ENCODE data around the gene AKR7A2.
A peak's percentile ranks its signal among the peaks of the same experiment; 100 is the strongest.

The AKR7A2 gene

DNA sequence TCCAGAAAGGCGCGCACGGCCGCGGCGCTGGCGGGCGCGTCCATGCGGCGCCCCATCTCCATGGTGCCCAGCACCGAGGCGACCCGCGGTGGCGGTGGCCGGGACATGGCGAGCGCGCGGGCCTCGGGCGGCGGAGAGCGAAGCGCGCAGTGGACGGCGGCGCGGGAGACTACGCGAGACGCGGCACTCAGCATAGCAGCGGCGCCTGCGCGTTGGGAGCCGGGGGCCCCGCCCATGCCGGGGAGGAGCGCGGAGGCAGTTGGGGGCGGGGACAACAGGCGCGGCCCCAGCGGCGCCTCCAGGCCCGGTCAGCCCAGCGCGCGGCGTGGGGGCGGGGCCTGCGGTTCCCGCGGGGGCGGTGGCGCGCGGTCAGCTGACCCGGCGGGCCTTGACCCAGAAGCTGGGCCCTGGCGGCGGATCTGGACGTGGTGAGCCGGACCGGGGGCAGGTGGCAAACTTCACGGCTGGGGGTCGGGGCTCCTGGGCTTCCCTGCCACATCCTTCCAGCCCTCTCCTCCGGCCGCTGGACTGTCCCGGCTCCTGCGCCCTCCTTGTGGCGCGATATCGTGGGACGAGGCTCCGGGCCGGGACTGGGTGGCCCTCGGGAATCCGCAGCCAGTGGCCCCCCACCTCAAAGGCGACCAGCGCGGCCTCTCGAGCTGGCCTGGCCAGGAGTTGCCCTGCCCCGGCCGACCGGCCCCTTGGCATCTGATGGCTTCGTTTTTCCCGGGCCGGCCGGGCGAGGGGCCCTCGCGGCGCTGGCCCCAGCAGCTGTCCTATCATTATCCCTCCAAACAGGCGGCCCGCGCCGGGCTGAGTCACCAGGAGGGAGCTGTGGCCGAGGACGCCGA lies at the start of gene AKR7A2, which contains the start of gene SLC66A1:
Gene AKR7A2, minus strand, starts transcription at position 214 of the 851 bp plus-strand sequence. Its CDS starts 20 bp downstream, at position 194.
Gene SLC66A1, plus strand, starts transcription at position 396 of the 851 bp plus-strand sequence. CDS start 5,352 bp downstream, outside the sequence.
- peaks cover 9 to 17% of the 10 kb centered on the region in 2 donors for H3K36me3 ChIP-seq (ENCODE audit: control insufficient read depth in 2 of 2, insufficient read depth in 2 of 2, low read length in 2 of 2)
- H3K27ac ChIP-seq (ENCODE audit: low read length): peak within 1 kb of the TSS; percentile 58
- peaks cover 35% of the 10 kb centered on the region for H3K4me1 ChIP-seq (ENCODE audit: control insufficient read depth, insufficient read depth, low read length)
- no peaks in the 10 kb centered on the region for H3K9me3 ChIP-seq (ENCODE audit: control insufficient read depth in 2 of 2, low read length in 2 of 2)
- peak within 1 kb of the TSS; percentile 72 to 80 for H3K9ac ChIP-seq (ENCODE audit: low read length in 2 of 2)
- peak within 1 kb of the TSS; percentile 84 for H3K4me3 ChIP-seq (ENCODE audit: low read length in 2 of 2)
- H3K27me3 ChIP-seq (ENCODE audit: control insufficient read depth in 1 of 2, insufficient read depth in 2 of 2, low read length in 2 of 2): no peaks in the 10 kb centered on the region

DNA sequence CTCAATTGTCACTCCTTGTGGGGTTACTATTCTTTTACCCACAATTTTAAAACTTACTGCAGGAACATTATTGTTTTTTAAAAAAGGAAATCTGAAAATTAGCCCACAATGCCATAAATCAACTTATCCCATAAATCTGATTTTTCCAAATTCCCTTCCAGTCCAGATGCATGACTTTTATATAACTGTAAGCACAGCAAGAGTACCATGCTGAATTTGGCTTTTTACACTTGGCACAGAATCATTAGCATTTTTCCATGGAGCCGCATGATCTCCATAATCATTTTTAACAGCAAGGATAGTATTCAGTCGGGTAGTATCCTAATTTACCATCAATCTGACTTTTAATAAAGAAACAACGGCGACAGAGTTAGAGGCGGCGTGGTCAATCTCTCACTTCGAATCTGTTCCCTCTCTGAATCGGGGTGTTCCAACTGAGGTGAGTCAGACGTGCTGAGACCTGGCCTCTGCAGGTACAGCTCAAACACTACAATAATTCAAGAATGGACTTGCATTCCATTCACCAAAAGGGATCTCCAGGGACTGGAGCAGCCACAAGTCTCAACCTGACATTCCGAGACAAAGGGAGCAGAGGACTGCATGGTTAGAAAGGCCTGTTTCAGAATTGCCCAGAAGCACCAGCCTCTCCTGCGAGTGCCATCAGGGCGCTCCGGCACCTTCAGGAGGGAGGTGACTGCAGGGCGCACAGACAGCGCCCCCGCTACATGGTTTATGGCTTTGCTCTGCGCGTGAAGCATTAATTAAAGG lies 49.1 kb upstream of the AKR7A2 start:
- no peak overlapping the region for H3K9ac ChIP-seq (ENCODE audit: low read length in 2 of 2)
- no peak overlapping the region for H3K27ac ChIP-seq (ENCODE audit: low read length)
- H3K4me1 ChIP-seq (ENCODE audit: control insufficient read depth, insufficient read depth, low read length): peaks cover 4% of the 10 kb centered on the region
- peaks cover 8 to 14% of the 10 kb centered on the region in 2 donors for H3K36me3 ChIP-seq (ENCODE audit: control insufficient read depth in 2 of 2, insufficient read depth in 2 of 2, low read length in 2 of 2)
- H3K4me3 ChIP-seq (ENCODE audit: low read length in 2 of 2): no peak overlapping the region
- H3K9me3 ChIP-seq (ENCODE audit: control insufficient read depth in 2 of 2, low read length in 2 of 2): no peaks in the 10 kb centered on the region
- no peaks in the 10 kb centered on the region for H3K27me3 ChIP-seq (ENCODE audit: control insufficient read depth in 1 of 2, insufficient read depth in 2 of 2, low read length in 2 of 2)

DNA sequence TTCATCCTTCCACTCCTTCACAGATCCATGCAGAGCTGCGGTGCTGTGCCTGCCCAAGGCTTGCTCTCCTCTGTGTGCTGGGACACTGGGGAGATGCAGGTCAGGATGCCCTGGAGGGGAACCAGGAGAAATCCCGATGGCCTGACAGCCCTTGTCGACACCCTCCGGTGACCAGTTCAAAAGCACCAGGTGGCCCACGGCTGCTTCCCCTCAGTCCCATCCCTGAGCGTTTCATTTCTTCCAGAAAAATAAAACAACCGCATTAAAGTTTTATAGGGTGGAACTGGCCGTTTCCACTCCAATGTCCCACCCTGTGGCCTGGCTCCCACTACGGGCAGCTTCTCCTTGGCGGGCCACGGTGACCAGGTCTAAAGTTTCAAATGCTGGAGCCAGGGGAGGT lies 48.5 kb upstream of the AKR7A2 start:
- Histone ChIP-seq H3K9me3 (ENCODE audit: control insufficient read depth in 2 of 2, low read length in 2 of 2) (no peaks in the 10 kb centered on the region), H3K27ac (ENCODE audit: low read length) (no peak overlapping the region), H3K9ac (ENCODE audit: low read length in 2 of 2) (no peak overlapping the region), H3K4me1 (ENCODE audit: control insufficient read depth, insufficient read depth, low read length) (peaks cover 4% of the 10 kb centered on the region), H3K4me3 (ENCODE audit: low read length in 2 of 2) (no peak overlapping the region), H3K36me3 (ENCODE audit: control insufficient read depth in 2 of 2, insufficient read depth in 2 of 2, low read length in 2 of 2) (peaks cover 14 to 20% of the 10 kb centered on the region in 2 donors), H3K27me3 (ENCODE audit: control insufficient read depth in 1 of 2, insufficient read depth in 2 of 2, low read length in 2 of 2) (no peaks in the 10 kb centered on the region)

DNA sequence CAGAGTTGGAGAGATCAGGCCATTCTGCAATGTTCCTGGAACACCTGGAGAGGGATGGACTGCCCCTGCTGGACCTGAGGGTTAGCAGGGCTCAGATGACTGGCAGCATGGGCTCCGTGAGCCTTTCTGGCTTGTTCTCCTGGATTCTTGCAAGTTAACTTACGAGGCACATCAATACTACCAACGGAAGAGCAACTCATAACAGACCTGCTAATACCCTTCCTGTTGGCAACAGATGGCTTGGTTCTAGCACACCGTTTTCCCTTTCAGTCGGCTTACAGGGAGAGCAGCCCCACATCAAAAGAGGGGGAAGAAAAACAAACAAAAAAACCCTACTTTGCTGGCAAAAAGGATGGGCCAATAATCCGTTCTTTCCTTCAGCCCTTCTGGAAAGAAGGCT lies 48.1 kb upstream of the AKR7A2 start:
- Histone ChIP-seq H3K4me1 (ENCODE audit: control insufficient read depth, insufficient read depth, low read length) (peaks cover 4% of the 10 kb centered on the region), H3K36me3 (ENCODE audit: control insufficient read depth in 2 of 2, insufficient read depth in 2 of 2, low read length in 2 of 2) (peaks cover 16 to 19% of the 10 kb centered on the region in 2 donors), H3K27me3 (ENCODE audit: control insufficient read depth in 1 of 2, insufficient read depth in 2 of 2, low read length in 2 of 2) (no peaks in the 10 kb centered on the region), H3K27ac (ENCODE audit: low read length) (no peak overlapping the region), H3K9ac (ENCODE audit: low read length in 2 of 2) (no peak overlapping the region), H3K4me3 (ENCODE audit: low read length in 2 of 2) (no peak overlapping the region), H3K9me3 (ENCODE audit: control insufficient read depth in 2 of 2, low read length in 2 of 2) (no peaks in the 10 kb centered on the region)

DNA sequence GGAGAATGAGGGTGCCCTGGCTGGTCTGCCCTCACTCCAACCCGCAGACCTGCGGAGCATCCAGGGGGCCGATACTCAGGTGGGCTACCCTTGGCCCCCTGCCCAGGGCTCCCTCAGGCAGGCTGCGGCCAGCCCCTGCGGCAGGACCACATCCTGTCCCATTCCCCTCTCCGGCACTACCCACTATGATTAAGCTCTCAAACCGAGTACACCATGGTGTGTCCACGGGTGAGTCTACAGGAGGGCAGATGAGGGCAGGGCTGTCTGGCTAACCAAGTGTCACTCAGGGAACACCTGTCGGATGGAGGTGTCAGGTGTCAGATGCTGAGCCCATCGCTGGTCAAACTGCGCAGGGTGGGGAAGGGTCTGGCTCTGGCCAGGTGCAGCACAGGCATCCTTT lies 47.4 kb upstream of the AKR7A2 start:
- H3K27ac ChIP-seq (ENCODE audit: low read length): no peak overlapping the region
- H3K9me3 ChIP-seq (ENCODE audit: control insufficient read depth in 2 of 2, low read length in 2 of 2): no peaks in the 10 kb centered on the region
- no peak overlapping the region for H3K9ac ChIP-seq (ENCODE audit: low read length in 2 of 2)
- H3K27me3 ChIP-seq (ENCODE audit: control insufficient read depth in 1 of 2, insufficient read depth in 2 of 2, low read length in 2 of 2): no peaks in the 10 kb centered on the region
- peaks cover 22 to 26% of the 10 kb centered on the region in 2 donors for H3K36me3 ChIP-seq (ENCODE audit: control insufficient read depth in 2 of 2, insufficient read depth in 2 of 2, low read length in 2 of 2)
- no peak overlapping the region for H3K4me3 ChIP-seq (ENCODE audit: low read length in 2 of 2)
- peaks cover 4% of the 10 kb centered on the region for H3K4me1 ChIP-seq (ENCODE audit: control insufficient read depth, insufficient read depth, low read length)

DNA sequence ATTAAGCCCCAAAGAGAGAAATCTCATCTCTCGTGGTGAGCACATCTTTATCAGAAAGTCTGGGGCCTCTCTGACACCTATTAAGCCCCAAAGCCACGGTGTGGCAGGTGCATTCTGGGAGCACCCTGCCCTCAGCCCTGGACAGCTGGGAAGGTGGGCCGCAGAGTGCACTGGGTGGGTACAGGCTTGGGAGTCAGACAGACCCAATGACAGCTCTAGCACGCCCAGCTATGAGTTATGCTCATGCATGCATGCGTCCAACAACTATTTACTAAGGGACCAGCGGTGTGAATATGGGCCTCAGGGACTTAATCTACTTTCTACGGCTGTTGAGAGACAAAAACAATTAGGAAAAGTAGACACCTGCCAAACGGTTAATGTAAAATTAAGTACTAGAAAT lies 46.8 kb upstream of the AKR7A2 start:
- Histone ChIP-seq H3K27me3 (ENCODE audit: control insufficient read depth in 1 of 2, insufficient read depth in 2 of 2, low read length in 2 of 2) (no peaks in the 10 kb centered on the region), H3K27ac (ENCODE audit: low read length) (no peak overlapping the region), H3K36me3 (ENCODE audit: control insufficient read depth in 2 of 2, insufficient read depth in 2 of 2, low read length in 2 of 2) (peaks cover 29 to 32% of the 10 kb centered on the region in 2 donors), H3K4me3 (ENCODE audit: low read length in 2 of 2) (no peak overlapping the region), H3K9me3 (ENCODE audit: control insufficient read depth in 2 of 2, low read length in 2 of 2) (no peaks in the 10 kb centered on the region), H3K4me1 (ENCODE audit: control insufficient read depth, insufficient read depth, low read length) (peaks cover 5% of the 10 kb centered on the region), H3K9ac (ENCODE audit: low read length in 2 of 2) (no peak overlapping the region)

DNA sequence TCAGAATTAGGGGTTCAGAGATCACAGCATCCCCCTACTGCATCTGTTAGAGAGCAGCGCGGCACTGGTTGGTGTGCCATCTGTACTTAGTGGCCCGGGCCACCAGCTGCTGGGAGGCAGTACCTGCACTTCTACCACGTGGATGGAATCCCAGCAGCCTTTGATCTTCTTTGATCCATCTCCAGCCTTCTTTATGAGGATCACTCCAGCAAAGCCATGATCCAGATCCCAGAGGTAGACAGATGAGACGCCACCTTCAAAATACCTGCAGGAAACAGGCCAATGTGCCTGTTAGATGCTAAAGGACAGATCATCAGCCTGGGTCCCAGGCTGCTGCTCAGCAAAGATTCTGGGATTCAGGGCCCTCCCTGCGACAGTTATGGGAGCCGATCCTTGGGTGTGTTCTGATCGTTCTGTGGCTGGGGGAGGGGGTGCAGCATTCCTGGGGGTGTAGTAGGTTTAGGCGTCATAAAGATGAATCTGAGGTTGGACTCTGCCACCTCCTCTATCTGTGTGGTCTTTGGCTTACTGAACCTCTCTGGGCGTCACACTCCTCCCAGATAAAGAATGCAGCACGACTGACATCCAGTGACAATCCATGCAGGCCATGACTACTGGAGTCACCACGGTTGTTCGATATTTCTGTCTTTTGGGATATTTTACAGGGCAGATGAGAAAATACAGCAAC lies 45.5 kb upstream of the AKR7A2 start:
- Histone ChIP-seq H3K4me1 (ENCODE audit: control insufficient read depth, insufficient read depth, low read length) (peaks cover 6% of the 10 kb centered on the region), H3K27ac (ENCODE audit: low read length) (no peak overlapping the region), H3K9me3 (ENCODE audit: control insufficient read depth in 2 of 2, low read length in 2 of 2) (no peaks in the 10 kb centered on the region), H3K36me3 (ENCODE audit: control insufficient read depth in 2 of 2, insufficient read depth in 2 of 2, low read length in 2 of 2) (peaks cover 36 to 41% of the 10 kb centered on the region in 2 donors), H3K27me3 (ENCODE audit: control insufficient read depth in 1 of 2, insufficient read depth in 2 of 2, low read length in 2 of 2) (no peaks in the 10 kb centered on the region), H3K9ac (ENCODE audit: low read length in 2 of 2) (no peak overlapping the region), H3K4me3 (ENCODE audit: low read length in 2 of 2) (no peak overlapping the region)

DNA sequence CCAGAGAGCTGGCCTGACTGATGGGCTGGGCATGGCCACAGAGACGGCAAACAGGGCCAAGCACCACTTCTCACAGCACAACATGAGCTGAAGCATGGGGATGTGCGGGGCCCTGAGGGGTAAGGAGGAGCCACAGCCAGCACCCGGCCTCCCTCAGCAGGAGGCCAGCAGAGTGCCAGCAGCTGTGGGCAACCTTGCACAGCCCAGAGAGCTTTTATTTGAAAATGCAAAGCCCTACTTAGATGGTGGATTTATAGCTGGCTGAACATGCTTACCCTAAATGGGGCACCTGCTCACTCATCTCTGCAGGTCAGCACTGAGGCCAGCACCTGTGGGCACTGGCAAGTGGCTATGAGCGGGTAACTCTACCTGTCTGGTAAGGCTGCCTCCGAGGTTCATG lies 44.3 kb upstream of the AKR7A2 start:
- no peak overlapping the region for H3K4me3 ChIP-seq (ENCODE audit: low read length in 2 of 2)
- H3K36me3 ChIP-seq (ENCODE audit: control insufficient read depth in 2 of 2, insufficient read depth in 2 of 2, low read length in 2 of 2): peaks cover 40 to 51% of the 10 kb centered on the region in 2 donors
- H3K27me3 ChIP-seq (ENCODE audit: control insufficient read depth in 1 of 2, insufficient read depth in 2 of 2, low read length in 2 of 2): no peaks in the 10 kb centered on the region
- peaks cover 6% of the 10 kb centered on the region for H3K4me1 ChIP-seq (ENCODE audit: control insufficient read depth, insufficient read depth, low read length)
- H3K27ac ChIP-seq (ENCODE audit: low read length): no peak overlapping the region
- no peaks in the 10 kb centered on the region for H3K9me3 ChIP-seq (ENCODE audit: control insufficient read depth in 2 of 2, low read length in 2 of 2)
- H3K9ac ChIP-seq (ENCODE audit: low read length in 2 of 2): no peak overlapping the region

DNA sequence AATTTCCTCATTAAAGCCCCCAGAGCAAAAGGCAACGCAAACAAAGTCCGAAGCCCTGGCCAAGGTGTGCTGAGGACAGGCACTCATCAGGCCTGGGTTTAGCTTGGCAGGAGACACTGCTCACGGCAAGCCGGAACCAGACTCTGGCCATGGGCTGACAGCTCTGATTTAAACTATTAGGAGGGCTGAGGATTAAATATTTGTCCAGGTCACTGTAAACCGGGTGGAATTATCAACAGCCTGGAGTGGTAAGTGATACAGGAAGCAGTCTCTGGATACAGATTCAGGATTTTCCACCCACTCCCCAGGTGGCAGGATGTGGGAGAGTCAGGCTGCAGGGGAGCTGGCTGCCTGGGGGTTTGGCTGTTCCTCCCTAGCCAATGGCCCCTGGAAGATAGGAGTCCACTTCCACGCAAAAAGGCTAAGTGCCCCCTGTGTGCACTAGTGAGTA lies 42.6 kb upstream of the AKR7A2 start:
- H3K4me1 ChIP-seq (ENCODE audit: control insufficient read depth, insufficient read depth, low read length): peaks cover 4% of the 10 kb centered on the region
- H3K4me3 ChIP-seq (ENCODE audit: low read length in 2 of 2): no peak overlapping the region
- no peak overlapping the region for H3K9ac ChIP-seq (ENCODE audit: low read length in 2 of 2)
- peaks cover 42 to 53% of the 10 kb centered on the region in 2 donors for H3K36me3 ChIP-seq (ENCODE audit: control insufficient read depth in 2 of 2, insufficient read depth in 2 of 2, low read length in 2 of 2)
- no peaks in the 10 kb centered on the region for H3K9me3 ChIP-seq (ENCODE audit: control insufficient read depth in 2 of 2, low read length in 2 of 2)
- no peaks in the 10 kb centered on the region for H3K27me3 ChIP-seq (ENCODE audit: control insufficient read depth in 1 of 2, insufficient read depth in 2 of 2, low read length in 2 of 2)
- no peak overlapping the region for H3K27ac ChIP-seq (ENCODE audit: low read length)

DNA sequence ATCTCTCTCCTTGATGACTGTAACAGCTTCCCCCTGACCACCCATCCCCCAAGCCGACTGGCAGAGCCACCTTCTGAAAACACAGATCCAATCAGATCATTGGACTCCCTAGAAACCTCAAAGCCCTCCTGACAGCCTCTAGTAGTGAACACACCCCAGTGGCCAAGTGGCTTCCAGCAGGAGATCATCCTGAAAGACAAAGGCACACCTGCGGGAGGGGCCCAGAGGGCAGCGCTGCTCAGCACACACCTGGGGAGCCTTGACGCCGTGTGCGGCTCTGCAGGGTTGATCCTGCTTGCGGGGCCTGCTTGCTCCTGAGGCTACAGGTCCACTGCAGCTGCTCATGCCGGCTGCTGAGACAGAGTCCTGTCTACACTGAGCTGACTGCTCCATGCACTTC lies 41.7 kb upstream of the AKR7A2 start:
- Histone ChIP-seq H3K4me3 (ENCODE audit: low read length in 2 of 2) (no peak overlapping the region), H3K27ac (ENCODE audit: low read length) (no peak overlapping the region), H3K9me3 (ENCODE audit: control insufficient read depth in 2 of 2, low read length in 2 of 2) (no peaks in the 10 kb centered on the region), H3K9ac (ENCODE audit: low read length in 2 of 2) (no peak overlapping the region), H3K27me3 (ENCODE audit: control insufficient read depth in 1 of 2, insufficient read depth in 2 of 2, low read length in 2 of 2) (no peaks in the 10 kb centered on the region), H3K36me3 (ENCODE audit: control insufficient read depth in 2 of 2, insufficient read depth in 2 of 2, low read length in 2 of 2) (peaks cover 44 to 58% of the 10 kb centered on the region in 2 donors), H3K4me1 (ENCODE audit: control insufficient read depth, insufficient read depth, low read length) (peaks cover 4% of the 10 kb centered on the region)

Measured in stomach smooth muscle (tissue), 2 donors.